Testis (tissue), 3 donors: ENCODE data around the gene CACNA1S. TPM values are rescaled to one million over a fixed set of nuclear protein-coding genes. Genes with fewer than 3 reads are reported as not detected.

Experiments
- DNase-seq: peaks from one replicate; pipeline ENCODE4 v3.0.0-alpha.2; 2019
- H3K27ac ChIP-seq, 2 donors: fragments of 200-600 bp; sonication (generic); one replicate each; pipeline ENCODE4 v1.5.1; 2019
- H3K27me3 ChIP-seq: fragments of 200-600 bp; sonication (generic); one replicate; pipeline ENCODE4 v1.5.1; 2019
- H3K36me3 ChIP-seq: fragments of 200-600 bp; sonication (generic); one replicate; pipeline ENCODE4 v1.5.1; 2017; ENCODE audit warnings: low read depth; ENCODE audit errors: missing control alignments
- H3K4me1 ChIP-seq: fragments of 200-600 bp; sonication (generic); one replicate; pipeline ENCODE4 v1.5.1; 2019
- H3K4me3 ChIP-seq, 2 donors: fragments of 200-600 bp; sonication (generic); one replicate each; pipeline ENCODE4 v1.5.1; 2017 to 2019
- H3K9me3 ChIP-seq: fragments of 200-600 bp; sonication (generic); one replicate; pipeline ENCODE4 v1.5.1; 2017
- CTCF ChIP-seq, 3 experiments: fragments of 450-650 bp in 2 of 3; fragments of 200-600 bp in 1 of 3; sonication (generic) in 1 of 3; IDR thresholded peaks; one replicate each; pipeline ENCODE4 v1.5.1; 2016 to 2019; ENCODE audit warnings: antibody characterized with exemption in 3 of 3, mild to moderate bottlenecking in 2 of 3, moderate library complexity in 1 of 3
- POLR2A ChIP-seq: fragments of 450-650 bp; IDR thresholded peaks from one replicate; pipeline ENCODE4 v1.6.1; 2017; ENCODE audit warnings: antibody characterized with exemption, mild to moderate bottlenecking, moderate library complexity
- WGBS, 2 donors: methylation state at CpG; one replicate each; pipeline ENCODE4 v1.1.5; 2018; 5-methylcytosine and 5-hydroxymethylcytosine counted together
- intact Hi-C: fragments of 100-400 bp; cut with DNase I; formaldehyde crosslinking; loops from one replicate; pipeline ENCODE4 v1.15.1; 2023; ENCODE audit warnings: low total_unique reads
- polyA plus RNA-seq: library from polyadenylated mRNA; stranded (reverse); fragments of 350-450 nt; fragmentation: Illumina TruSeq; extraction: RNeasy Lipid Tissue Mini Kit (QIAGEN cat#74804); gene quantifications from one replicate; pipeline ENCODE4 v1.2.3, GENCODE V29; 2014; ENCODE audit warnings: low read depth, low replicate concordance; ENCODE audit not compliant: insufficient read depth
- total RNA-seq, 2 donors: library from RNA; depleted of rRNA; stranded (reverse); fragments of >200 nt; gene quantifications; one replicate each; pipeline ENCODE4 v1.2.3, GENCODE V29; 2016

CACNA1S gene
- total and polyA plus RNA-seq, 3 donors from 2014 or later, result 0.08 to 0.87 (median 0.12) TPM

DNA sequence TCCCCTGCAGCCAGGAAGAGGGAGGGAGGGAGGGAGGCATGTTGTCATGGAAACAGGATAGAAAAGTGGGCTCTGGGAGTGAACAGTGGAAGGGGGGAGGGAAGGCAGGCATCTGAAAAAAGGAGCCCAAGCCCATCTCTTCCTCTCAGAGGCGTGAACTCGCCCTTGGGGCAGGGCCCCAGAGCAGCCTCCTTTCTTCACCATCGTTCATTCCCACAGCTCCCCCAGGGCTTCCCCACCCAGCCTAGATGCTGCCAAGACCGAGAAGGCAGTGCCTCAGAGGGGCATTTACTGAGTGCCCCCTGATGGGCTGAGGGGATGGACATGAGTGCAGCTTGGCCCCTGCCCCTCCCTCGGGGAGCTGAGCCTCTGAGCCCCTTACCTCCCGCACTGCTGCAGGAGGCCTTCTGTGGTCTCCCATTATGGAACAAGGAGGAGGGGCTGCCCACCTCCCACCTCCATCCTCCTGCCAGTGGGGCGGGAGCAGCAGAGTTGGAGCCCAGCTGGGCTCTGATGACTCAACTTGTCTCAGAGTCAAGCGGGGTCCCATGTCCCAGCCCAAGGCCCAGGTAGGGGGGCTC is 49.6 kb downstream of the CACNA1S start:
- H3K27ac ChIP-seq, result no peak overlapping the region
- no peaks in the 10 kb centered on the region for H3K36me3 ChIP-seq
- intact Hi-C loops, result no loop called here
- H3K4me3 ChIP-seq, result no peak overlapping the region
- no peaks in the 10 kb centered on the region for H3K4me1 ChIP-seq
- no peaks in the 10 kb centered on the region for H3K27me3 ChIP-seq
- DNase-seq, result no peak
- no peaks in the 10 kb centered on the region for H3K9me3 ChIP-seq
- TF ChIP-seq POLR2A, result no peak
- no peak for TF ChIP-seq CTCF (IDR thresholded peaks at IDR 0.05)
- 70 to 81% methylated on average over 6 to 8 of the region's 8 CpGs for WGBS, 2 donors

DNA sequence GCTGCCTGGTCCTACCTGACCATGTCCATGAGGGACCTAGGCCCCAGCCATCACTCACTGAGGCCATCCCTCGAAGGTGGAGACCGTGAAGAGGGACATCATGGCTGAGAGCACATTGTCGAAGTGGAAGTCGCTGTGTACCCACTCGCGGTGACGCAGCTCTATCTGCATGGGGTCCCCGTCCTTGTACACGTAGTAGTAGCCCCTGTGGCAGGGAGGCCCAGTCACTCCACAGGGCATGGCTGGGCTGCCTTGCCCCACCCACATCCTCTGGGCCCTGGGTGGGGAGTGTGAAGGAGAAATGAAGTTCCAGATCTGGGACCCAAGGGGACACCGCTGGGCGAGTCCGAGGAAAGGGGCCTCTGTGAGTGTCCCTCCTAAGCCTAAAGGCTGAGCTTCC is 50.3 kb downstream of the CACNA1S start:
- no peak overlapping the region for H3K4me3 ChIP-seq
- H3K27me3 ChIP-seq, result no peaks in the 10 kb centered on the region
- no peak overlapping the region for H3K27ac ChIP-seq
- DNase-seq, result no peak
- WGBS, 2 donors, result 95 to 96% methylated on average over 4 to 12 of the region's 12 CpGs
- intact Hi-C loops, result no loop called here
- no peaks in the 10 kb centered on the region for H3K9me3 ChIP-seq
- no peaks in the 10 kb centered on the region for H3K4me1 ChIP-seq
- TF ChIP-seq POLR2A (no peak), CTCF (IDR thresholded peaks at IDR 0.05) (no peak)
- no peaks in the 10 kb centered on the region for H3K36me3 ChIP-seq

DNA sequence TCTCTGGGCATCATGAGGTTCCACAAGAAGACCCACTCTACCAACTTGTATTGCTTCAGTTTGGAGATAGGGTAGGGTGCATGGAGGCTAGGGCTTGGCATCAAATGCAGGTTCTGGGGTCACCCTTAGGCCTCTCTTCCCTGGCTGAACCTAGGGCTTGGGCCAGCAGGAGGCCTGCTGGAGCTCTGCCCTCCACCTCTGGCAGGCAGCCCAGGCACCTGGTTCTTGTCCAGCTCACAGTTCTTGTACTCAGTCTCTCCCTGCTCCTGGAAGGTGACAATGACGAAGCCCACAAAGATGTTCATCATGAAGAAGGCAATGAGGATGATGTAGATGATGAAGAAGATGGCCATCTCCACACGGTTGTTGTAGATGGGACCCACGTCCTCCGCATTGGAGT is 51.2 kb downstream of the CACNA1S start:
- no peaks in the 10 kb centered on the region for H3K27me3 ChIP-seq
- H3K4me3 ChIP-seq, result no peak overlapping the region
- no peaks in the 10 kb centered on the region for H3K36me3 ChIP-seq
- intact Hi-C loops, result no loop called here
- peaks cover 2% of the 10 kb centered on the region for H3K4me1 ChIP-seq
- WGBS, 2 donors, result 95 to 96% methylated on average over 3 to 4 of the region's 4 CpGs
- no peaks in the 10 kb centered on the region for H3K9me3 ChIP-seq
- no peak for DNase-seq
- H3K27ac ChIP-seq, result no peak overlapping the region
- TF ChIP-seq POLR2A (no peak), CTCF (IDR thresholded peaks at IDR 0.05) (no peak)

- Histone ChIP-seq H3K27me3 (no peaks in the 10 kb centered on the region), H3K36me3 (no peaks in the 10 kb centered on the region), H3K4me1 (peaks cover 5% of the 10 kb centered on the region), H3K9me3 (no peaks in the 10 kb centered on the region), H3K27ac (no peak overlapping the region), H3K4me3 (no peak overlapping the region)
- 83 to 96% methylated on average over 2 to 4 of the region's 4 CpGs for WGBS, 2 donors
- DNase-seq, result no peak
- no peak for TF ChIP-seq POLR2A
- TF ChIP-seq CTCF (IDR thresholded peaks at IDR 0.05), result no peak
- intact Hi-C loops, result no loop called here
These were observed 51.6 kb downstream of the CACNA1S start for GRCh38 chr1:201060586-201060985.

DNA sequence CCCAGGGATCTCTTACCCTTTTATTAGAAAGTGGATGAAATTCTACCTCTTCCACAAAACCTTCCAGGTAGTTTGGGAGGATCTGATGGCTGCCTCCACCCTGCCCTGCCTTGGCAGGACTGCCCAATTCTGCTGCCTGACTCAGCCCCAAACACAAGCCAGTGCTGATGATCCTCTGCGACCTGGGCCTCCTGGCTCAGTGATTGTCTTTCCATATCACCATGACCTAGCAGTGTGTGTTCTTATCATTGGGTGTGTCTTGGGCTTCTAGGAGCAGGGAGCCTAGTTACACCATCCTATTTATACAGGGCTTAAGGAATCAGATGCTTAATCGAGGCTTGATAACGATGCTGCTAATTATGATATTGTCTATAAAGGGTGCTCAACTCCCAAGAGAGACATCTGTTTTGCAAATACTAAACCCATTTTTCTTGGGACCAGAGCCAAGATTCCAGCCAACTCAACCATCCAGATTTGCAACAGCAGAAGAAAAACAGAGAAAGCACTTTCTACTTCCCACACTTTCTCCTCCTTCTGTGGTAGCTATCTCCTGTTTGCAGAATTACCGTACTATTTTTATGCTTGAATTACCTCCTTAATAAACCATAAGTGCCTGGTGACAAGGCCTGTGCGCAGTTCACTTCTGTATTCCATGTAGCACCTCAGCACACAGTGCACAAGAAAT is 52.2 kb downstream of the CACNA1S start:
- Histone ChIP-seq H3K36me3 (no peaks in the 10 kb centered on the region), H3K4me3 (no peak overlapping the region), H3K9me3 (no peaks in the 10 kb centered on the region), H3K27me3 (no peaks in the 10 kb centered on the region), H3K4me1 (peaks cover 5% of the 10 kb centered on the region), H3K27ac (no peak overlapping the region)
- WGBS, 2 donors, result 77 to 82% methylated on average over 5 of the region's 5 CpGs
- DNase-seq, result no peak
- intact Hi-C loops, result no loop called here
- TF ChIP-seq POLR2A (no peak), CTCF (IDR thresholded peaks at IDR 0.05) (no peak)
